NCI-H1436 treated with DMSO at 0.1 percent for 48 hours (cell line): ENCODE data around the gene TBCA.

ENCODE experiments used
- DNase-seq: peaks from one replicate; lab custom pipeline; 2025; lab: John Stamatoyannopoulos, UW

TBCA gene

DNA sequence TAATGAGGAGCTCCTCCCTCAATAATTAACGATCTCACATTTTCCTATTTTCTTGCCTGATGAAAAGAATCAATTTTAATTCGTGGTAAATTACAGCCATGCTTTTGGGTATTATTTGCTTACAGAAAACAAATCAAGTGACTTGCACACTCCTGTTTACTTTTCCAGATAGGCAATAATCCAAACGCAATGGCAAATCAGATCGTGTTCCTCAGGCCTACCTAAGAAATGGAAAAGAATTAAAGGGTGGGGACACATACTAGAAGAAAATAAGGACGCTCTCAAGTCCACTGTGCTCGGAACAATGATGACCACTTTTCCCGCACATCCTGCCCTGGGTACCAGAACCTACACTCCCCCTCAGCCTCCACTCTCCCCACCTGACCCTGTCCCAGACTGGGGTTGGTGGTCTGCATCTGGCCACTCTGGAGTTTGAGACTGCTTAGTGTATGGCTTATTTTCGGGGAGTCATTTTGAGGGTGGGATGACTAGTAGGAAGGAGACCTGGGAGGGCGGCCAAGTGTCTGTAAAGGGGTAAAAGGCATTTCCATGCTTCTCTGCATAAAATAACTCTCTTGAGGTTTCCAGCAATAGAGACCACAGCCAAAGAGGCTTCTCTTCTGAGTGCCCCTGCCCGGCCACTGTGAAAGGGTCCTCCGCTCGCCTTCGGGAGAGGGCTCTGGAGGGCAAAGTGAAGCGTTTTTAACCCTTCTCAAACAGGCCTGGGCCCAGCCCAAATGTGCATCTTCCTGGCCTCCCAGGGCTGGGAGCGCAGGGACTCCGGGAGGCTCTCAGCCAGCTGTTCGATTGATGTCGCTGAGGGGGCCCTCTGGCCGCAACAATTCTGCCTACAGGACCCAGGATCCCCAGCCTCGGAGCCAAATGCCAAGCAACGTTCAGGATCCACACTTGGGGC lies 133.1 kb downstream of the TBCA start:
- DNase-seq = no peak

DNA sequence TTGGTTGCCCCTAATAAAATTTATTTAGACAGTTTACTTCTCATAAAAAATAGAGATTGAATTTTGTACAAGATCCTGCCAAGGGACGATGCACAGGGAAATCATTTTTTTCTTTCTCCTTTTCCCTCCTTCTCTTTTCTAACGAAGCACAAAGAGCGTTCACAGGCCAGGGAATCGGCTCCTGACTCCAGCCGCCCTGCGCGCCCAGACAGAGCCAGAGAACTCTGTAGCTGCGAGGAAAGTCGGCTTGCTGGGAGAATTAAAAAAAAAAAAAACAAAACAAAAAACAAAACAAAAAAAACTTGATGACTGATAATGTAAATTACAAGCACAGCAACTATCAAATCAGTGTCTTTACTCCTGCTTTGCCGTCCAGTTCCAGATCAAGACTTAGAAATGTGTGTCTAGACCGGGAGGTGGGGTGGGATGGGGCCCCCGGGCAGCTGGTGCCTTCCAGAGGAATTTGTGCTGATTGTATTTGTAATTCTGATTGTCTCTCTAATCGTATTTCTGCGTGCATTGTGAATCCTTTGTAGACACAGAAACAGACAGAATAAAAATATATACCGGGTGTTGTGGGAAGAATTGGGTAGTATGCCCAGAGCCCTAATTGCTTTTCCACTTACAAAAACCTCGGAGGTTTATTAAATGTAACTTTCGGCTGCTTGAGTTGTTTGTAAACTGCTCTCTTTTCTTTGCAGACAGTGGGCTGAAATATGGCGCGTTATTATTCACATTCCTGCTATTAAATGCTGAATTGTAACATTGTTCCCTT lies 134.0 kb downstream of the TBCA start:
- DNase-seq = no peak

DNA sequence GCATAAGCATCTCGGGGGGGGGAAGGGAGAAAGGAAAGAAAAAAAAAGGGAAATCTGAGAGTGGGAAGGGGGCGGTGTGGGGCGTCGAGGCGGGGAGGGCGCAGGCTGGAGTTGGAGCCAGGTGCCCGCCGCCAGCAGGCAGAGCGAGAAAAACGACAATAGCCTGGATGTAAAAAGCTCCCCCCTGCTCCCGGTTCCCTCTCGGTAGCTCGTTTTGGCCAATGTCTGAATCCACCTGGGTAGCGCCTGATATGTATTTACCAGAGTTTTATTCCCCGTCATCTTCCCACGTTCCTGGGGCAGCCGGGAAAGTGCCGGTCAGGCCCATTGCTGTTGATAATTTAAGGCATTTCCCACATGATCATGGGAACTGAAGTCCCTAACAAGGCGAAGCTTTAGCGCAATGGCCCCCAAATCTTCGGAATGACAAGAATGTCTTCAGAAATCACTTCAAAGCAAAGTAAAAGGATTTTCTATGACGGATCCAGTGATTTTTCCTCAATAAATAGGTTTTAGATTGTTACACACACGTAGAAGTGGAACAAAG lies 134.7 kb downstream of the TBCA start:
- DNase-seq = no peak
